GM19397 (cell line): ENCODE measurements around the gene CRCP.

Experiments used
- ATAC-seq: cut with Tn5 transposase; IDR thresholded peaks from one replicate; pipeline ENCODE4 v1.9.1; 2021; ENCODE audit warnings: mild to moderate bottlenecking, moderate library complexity; ENCODE audit not compliant: unreplicated experiment

CRCP gene

DNA sequence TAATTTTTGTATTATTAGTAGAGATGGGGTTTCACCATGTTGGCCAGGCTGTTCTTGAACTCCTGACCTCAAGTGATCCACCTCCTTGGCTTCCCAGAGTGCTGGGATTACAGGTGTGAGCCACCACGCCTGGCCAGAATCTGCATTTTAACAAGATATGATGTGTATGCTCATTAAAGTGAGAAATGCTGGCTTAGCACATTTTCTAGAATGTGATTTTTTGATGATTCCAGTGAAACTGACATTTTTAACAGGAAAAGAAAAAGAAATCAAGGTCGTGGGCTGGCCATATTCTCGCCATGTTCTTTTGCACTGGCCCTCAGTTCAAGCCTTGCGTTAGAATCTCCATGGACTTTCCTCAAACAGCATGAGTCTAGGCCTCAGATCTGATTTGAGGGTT is 72.3 kb downstream of the CRCP start:
- no peak for ATAC-seq

DNA sequence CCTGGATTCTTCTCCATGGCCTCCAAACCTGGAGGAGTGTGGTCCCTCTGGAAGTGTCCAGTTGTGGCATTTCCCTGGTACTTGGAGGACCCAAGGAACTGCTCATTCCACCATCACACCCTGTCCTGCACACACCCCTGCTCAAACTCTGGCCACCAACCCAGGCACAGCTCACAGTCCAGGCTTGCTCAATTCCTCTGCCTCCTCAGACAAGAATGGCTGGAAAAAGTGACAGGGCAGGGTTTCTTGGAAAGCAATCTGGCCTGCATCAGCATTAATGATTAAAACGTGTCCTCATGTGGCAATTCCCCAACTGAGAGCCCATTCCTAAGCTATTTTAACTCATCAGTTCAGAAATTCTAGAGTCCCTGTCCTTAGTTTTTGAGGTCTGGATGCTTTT is 73.3 kb downstream of the CRCP start:
- no peak for ATAC-seq

DNA sequence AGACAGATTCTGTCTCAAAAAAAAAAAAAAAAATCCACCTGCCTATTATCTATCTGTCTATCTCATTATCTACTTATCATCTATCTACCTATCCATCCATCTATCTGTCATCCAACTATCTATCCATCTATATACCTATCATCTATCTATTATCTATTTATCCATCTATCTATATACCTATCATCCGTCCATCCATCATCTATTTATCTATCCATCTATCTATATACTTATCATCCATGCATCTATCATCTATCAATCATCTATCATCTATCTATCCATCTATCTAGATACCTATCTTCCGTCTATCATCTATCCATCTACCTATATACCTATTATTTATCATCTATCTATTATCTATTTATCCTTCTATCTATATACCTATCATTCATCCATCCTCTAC is 74.0 kb downstream of the CRCP start:
- no peak for ATAC-seq

DNA sequence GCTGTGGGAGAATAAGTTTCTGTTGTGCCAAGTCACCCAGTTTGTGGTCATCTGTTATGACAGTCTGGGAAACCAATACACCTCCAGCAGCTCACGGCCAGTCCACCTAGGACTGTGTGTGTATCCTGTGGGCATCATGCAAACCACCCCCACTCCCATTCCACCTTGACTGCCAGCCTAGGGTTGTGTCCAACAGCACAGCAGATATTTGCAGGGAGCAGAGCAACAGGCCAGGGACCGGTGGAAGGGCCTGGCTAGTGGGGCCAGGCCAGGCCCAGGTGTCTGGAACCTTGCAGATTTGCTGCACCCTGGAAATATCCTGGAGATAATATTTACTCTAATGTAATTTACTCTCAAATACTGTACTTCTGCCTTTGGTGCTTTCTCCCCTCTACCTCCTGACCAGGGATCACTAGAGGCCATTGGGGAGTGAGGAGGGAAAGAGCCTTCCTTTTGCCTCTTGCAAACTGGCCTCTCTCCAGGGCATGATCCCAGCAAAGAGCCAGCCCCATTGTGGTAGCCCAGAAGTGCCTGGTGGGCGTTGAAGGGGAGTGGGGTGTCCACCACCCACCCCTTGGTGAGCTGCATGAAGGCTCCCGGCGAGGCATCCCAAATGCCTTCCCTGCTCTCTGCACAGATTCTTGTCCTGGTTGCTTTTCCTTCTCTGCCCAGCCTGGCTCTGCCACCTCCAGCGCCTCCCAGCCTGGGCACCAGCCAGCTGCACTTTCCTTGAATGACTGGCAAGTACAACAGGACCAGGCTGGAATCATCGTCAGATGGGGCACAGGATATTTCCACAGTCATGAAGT is 75.3 kb downstream of the CRCP start:
- ATAC-seq: no peak

DNA sequence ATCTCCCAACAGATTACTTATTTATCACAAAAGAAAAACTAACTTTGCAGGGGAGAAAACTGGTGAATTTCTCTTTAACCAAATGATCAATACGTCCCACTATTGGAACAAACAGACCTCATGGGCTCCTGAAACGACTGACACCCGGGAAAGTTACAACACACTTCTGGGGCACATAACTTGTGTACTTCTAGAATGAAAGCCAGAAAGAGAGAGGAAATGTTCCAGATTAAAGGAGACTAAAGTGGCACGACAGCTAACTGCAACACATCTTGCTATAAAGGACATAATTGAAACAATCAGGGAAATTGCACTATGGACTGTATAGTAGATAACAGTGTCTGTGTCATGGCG is 75.8 kb downstream of the CRCP start:
- ATAC-seq: no peak

DNA sequence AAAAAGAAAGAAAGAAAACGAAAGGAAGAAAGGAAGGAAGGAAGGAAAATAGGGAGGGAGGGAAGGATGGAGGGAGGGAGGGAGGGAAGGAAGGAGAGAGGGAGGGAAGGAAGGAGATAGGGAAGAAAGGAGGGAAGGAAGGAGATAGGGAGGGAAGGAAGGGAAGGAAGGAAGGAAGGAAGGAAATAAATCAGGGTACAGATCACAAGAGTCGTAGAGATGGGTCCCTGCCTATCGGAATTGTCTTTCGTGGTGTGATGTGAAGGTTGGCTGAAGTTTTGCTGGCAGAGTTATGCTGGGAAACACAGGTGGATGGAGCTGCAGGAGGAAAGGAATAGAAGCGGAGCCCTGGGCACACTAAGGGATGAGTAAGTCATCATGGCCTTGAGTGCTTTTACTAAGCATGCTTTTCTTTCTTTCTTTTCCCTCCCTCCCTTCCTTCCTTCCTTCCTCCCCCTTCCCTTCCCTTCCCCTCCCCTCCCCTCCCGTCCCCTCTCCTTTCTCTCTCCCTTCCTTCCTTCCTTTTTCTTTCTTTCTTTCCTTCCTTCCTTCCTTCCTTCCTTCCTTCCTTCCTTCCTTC is 78.6 kb downstream of the CRCP start:
- ATAC-seq: no peak

DNA sequence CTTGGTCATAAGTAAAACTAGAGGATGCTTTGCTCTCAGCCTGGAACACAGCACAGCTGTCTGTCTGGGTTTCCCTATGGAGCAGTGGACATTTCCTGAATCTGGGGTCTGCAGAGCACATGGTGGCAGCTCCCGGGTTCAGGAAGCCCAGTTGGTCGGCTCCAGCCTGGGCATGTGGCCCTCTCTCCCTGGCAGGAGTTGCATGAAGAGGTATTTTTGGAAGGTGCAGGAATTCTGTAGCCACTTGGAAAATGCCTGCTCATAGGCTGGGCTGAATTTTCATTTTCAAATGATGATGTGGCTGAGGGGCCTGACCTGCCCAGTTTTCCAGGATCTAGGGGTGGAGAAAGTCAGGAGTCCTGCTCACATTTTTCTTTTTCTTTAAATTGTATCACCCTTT is 83.8 kb downstream of the CRCP start:
- no peak for ATAC-seq

DNA sequence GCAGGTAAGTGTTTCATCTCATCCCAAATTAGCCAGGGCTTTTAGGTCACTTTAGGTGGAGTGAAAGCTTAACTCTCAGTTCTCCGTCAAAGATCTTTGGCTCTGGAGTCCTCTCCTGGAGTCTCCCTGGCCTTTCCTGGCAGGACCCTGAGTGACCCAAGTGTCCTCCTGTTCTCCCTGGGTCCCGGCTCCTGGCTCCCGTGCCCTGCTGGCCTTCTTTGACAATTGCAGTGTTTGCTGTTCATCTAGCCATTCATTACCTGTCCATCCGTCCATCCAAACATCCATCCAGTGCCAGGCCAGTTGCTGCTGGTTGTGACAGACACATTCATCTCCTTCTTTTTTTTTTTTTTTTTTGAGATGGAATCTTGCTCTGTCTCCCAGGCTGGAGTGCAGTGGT is 84.3 kb downstream of the CRCP start:
- no peak for ATAC-seq

DNA sequence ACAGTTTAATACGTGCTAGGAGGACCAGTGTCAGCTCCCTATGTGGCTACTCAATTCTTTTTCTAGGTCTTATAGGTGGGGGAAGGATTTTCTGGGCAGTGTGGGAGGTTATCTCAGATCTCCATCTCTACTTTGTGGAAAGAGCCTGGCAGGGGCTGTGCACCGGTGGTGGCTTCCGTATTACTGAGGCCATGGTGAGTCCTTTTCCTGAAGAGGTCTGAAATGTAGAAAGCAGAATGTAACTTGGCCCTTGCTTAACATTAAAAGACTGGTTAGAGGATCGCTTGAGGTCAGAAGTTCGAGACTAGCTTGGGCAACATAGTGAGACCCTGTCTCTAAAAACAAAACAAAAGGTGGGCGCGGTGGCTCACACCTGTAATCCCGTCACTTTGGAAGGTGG is 87.8 kb downstream of the CRCP start:
- ATAC-seq: no peak
